ENCODE measurements around the gene CATSPERD.
"Not testable (repeated sequence)": the region's sequence is repeated elsewhere in the genome, so short reads cannot be mapped to it uniquely, and the experiment has no call there.

The CATSPERD gene

DNA sequence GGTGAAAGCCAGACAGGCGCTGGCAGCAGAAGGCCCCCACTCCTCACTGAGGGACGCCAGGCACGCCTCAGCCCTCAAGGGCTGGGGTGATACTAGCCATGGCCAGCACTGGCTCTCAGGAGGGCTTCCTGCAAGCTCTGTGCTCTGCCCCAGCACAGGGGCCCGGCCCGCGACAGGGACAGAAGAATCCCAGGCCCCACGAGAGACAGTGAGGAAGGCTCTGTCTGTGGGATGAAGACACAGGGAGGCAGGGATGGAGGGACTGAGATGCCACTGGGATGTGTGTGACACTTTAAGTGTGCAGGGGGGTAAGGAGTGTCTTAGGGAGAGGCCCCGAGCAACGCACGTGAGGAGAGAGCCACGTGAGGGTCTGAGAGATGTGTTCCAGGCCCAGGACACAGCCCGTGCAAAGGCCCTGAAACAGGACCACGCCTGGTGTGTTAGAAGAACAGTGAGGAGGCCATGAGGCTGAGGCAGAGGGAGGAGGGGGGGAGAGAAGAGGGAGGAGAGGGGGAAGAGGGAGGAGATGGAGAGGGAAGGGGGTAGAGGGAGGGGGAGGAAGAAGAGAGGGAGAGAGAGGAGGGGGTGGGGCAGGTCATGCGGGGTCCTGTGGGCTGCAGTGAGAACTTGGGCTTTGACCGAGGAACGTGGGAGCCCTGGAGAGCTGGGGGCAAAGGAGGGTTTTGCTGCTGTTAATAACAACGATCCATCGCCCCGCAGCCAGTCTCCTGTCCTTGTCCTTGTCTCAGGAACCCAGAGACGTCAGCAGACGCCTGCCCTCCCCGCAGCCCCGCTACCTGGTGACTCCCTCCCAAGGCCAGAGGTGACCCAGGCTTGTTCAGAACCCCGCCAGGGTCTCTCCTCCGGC is 23.2 kb upstream of the CATSPERD start:
- DNase-seq (ENCODE audit: extremely low read depth, low read depth) = no peak

DNA sequence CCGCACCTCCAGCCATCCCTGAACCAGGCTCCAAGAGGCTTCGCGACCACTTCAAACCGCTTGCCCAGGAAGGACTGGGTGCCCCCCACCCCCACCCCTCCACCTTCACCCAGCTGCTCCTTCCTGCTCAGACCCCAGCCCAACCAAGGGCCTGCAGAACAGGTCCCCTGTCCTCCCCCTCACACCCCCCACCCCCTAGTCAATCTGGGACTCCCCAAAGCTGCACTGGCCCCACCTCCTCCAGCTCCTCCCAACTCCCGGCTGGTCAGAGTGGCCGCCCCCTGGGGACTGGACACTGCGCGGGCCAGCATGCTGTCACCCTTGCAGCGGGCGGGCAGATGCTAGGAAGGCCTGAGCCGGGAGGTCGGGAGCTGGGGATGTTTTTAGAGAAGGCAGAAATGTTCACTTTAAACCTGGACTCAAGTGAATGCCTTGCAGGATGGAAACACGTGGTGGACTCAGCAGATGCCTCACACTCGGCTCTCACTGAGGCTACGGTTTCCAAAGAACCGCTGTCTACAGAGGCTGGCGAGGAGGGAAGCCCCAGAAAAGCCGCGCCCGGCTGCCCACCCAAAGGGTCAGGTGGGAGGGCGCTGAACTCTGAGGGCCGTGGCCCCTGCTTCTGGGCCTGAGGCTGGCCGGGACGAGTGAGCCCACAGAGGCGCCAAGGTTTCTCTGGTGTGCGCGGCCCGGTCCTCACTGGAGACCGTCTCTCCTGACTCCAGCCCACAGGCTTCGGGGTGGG is 22.4 kb upstream of the CATSPERD start:
- TF ChIP-seq, protein P1, sequence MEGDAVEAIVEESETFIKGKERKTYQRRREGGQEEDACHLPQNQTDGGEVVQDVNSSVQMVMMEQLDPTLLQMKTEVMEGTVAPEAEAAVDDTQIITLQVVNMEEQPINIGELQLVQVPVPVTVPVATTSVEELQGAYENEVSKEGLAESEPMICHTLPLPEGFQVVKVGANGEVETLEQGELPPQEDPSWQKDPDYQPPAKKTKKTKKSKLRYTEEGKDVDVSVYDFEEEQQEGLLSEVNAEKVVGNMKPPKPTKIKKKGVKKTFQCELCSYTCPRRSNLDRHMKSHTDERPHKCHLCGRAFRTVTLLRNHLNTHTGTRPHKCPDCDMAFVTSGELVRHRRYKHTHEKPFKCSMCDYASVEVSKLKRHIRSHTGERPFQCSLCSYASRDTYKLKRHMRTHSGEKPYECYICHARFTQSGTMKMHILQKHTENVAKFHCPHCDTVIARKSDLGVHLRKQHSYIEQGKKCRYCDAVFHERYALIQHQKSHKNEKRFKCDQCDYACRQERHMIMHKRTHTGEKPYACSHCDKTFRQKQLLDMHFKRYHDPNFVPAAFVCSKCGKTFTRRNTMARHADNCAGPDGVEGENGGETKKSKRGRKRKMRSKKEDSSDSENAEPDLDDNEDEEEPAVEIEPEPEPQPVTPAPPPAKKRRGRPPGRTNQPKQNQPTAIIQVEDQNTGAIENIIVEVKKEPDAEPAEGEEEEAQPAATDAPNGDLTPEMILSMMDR (IDR thresholded peaks at IDR 0.05; ENCODE audit: low read depth, low read length) = no peak
- no peak for DNase-seq (ENCODE audit: extremely low read depth, low read depth)

More for the DNA sequence above, 23.2 kb upstream of the CATSPERD start:
- TF ChIP-seq, protein P1 (IDR thresholded peaks at IDR 0.05; ENCODE audit: low read depth, low read length) = no peak

DNA sequence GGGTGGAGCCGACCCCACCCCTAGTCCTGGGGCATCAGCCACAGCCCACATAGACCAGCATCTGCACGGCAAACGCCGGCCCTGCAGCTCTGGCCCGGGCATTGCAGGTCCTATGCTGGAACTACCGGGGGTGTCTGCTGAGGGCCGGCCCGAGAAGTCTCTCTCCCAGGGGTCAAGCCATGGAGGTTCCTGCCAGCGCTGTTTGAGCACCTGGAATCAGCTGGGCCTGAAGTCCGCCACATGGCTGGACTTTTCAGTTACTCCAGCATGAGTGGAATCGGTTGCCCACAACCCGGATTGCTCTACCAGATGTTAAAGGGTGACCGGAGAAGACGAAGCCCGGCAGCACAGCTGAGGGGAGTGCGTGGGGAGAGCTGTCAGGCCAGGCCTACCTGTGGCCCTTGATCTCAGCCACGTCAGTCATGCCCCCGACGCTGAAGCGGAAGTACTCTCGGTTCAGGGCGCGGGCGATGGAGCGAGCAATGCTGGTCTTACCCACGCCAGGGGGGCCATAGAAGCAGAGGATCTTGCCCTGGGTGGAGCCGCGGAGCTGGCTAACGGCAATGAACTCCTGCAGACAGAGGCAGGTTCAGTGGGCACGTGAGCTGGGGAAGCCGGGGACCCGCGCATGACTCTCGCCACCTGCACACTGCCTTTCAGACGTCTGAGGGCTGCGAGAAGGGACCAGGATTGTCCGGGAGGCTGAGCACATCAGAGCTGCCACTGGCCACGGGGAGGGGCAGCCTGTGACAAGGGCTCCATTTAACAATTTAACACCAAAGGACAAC is 21.6 kb upstream of the CATSPERD start:
- DNase-seq (ENCODE audit: extremely low read depth, low read depth) = no peak
- TF ChIP-seq, protein P1 (IDR thresholded peaks at IDR 0.05; ENCODE audit: low read depth, low read length) = no peak

DNA sequence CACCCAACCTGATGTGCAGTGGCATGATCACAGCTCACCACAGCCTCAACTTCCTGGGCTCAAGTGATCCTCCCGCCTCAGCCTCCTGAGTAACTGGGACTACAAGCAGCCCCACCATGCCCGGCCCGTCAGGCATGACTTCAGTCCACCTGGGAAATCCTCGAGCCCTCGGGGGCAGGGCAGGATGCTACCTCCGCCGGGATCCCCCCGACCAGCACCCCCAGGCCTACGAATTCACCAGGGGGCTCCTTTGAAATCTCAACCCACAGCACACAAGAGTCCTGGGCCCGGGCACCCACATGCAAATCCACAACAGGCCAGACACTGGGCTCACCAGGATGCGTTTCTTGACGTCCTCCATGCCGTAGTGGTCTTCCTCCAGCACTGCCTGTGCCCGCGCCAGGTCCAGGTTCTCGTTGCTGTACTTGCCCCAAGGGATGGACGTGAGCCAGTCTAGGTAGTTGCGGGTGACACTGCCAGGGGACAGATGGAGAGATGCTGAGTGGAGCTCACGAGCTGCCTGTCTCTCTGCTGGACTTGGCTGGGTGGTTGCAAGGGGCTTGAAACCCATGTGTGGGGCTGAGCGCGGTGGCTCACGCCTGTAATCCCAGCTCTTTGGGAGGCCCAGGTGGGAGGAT is 19.9 kb upstream of the CATSPERD start:
- TF ChIP-seq, protein P1 (IDR thresholded peaks at IDR 0.05; ENCODE audit: low read depth, low read length) = no peak

DNA sequence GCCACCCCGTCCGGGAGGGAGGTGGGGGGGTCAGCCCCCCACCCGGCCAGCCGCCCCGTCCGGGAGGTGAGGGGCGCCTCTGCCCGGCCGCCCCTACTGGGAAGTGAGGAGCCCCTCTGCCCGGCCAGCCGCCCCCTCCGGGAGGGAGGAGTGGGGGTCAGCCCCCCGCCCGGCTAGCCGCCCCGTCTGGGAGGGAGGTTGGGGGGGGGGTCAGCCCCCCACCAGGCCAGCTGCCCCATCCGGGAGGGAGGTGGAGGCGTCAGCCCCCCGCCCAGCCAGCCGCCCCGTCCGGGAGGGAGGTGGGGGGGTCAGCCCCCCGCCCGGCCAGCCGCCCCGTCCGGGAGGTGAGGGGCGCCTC is 18.4 kb upstream of the CATSPERD start:
- not testable (repeated sequence) for DNase-seq (ENCODE audit: extremely low read depth, low read depth)

More for the DNA sequence above, 19.9 kb upstream of the CATSPERD start:
- DNase-seq (ENCODE audit: extremely low read depth, low read depth) = no peak

DNA sequence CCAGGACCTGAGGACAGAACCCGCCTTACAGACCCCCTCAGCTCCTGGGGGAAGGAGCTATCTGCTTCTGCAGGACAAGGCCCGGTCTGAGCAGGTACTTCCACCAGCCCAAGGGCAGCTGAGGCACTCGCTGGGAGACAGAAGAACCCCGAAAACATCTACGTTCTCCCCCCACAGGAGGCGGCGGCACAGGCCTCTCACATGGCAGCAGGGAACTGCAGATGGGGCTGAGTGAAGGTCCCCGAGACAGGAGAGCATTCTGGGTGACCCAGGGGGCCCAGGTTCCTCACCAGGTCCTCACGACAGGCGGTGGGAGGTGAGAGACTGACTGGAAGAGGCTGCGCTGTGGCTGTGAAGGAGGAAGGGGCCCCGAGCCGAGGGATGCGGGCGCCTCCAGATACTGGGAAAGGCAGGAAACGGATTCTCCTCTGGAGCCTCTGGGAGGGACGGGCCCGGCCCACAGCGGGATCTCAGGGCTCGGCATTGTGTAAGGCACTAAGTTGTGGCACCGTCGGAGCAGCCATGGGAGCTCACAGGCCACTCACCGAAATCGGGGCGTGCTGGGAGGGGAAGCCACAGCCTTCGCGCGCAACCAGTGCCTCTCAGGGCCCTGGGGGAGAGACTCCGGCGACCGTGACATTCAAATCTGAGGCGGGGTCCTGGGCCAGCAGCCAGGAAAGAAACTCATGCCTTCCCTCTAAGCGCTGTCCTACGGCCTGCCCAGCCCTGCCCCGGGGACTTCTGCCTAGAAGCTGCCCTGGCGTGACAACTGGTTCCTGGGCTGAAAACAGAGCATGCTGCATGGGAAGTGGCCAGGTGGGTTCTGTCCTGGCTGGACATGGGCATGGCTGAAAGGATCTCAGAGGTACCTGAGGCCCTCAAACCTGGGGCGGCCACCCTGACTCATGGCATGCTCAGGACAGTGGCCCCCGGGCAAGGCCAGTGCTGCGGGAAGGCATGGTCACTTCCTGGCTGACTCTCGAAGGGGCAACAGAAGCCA is 16.3 kb upstream of the CATSPERD start:
- TF ChIP-seq, protein P1 (IDR thresholded peaks at IDR 0.05; ENCODE audit: low read depth, low read length) = no peak
- no peak for DNase-seq (ENCODE audit: extremely low read depth, low read depth)
